ENCODE results near the gene FAM177A1. TPM values are rescaled to one million over a fixed set of nuclear protein-coding genes. Genes with fewer than 3 reads are reported as not detected.

Gene FAM177A1
- total and polyA plus RNA-seq, 9 of the 15 experiments (the other 6 are each of a cell fraction or from before 2014, with no cell fraction given), result 7.7 to 36.2 (median 29.9) TPM

DNA sequence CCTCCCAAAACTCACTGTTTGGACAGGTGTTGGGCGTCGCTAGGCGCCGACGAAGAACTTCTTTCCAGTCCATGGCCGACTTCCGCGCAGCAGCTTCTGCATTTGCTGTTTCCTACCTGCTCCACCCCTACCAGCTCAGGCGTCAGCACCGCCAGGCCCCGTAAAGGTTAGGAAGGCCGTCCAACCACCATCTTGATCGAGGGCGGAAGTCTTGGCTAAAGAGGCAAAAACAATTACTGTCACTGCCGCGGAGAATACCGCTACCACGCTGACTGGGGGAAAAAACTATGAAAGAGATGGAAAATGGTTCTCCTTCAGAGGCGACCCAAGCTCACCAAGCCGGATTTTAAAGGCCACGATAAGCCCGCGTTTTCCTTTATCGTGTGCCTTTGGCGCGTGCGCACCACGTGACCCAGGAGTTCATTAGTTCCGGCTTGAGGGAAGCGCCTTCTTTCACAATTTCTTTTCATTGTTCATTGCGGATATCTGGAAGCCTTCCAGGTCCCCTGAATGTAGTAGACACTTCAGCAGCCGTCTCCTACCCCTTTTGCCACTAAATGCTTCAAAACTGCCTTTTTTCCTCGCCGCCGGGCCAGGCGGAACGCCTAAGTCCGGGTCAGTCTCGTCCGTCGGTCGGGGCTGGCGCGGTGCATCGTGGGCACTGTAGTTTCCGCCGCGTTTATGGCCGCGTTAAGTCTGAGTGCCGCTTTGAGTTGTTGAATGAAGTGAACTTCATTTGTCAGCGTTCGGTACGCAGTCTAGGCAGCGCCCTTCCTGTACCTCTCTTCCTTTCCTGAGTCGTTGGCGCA, 76.0 kb downstream of the FAM177A1 start, which contains the start of the genes PPP2R3C and PRORP (continued):
- TF ChIP-seq, protein P1, sequence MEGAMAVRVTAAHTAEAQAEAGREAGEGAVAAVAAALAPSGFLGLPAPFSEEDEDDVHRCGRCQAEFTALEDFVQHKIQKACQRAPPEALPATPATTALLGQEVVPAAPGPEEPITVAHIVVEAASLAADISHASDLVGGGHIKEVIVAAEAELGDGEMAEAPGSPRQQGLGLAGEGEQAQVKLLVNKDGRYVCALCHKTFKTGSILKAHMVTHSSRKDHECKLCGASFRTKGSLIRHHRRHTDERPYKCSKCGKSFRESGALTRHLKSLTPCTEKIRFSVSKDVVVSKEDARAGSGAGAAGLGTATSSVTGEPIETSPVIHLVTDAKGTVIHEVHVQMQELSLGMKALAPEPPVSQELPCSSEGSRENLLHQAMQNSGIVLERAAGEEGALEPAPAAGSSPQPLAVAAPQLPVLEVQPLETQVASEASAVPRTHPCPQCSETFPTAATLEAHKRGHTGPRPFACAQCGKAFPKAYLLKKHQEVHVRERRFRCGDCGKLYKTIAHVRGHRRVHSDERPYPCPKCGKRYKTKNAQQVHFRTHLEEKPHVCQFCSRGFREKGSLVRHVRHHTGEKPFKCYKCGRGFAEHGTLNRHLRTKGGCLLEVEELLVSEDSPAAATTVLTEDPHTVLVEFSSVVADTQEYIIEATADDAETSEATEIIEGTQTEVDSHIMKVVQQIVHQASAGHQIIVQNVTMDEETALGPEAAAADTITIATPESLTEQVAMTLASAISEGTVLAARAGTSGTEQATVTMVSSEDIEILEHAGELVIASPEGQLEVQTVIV (CRISPR knock-in tag; IDR thresholded peaks at IDR 0.05; ENCODE audit: borderline replicate concordance), result no peak
- TF ChIP-seq, protein P2, sequence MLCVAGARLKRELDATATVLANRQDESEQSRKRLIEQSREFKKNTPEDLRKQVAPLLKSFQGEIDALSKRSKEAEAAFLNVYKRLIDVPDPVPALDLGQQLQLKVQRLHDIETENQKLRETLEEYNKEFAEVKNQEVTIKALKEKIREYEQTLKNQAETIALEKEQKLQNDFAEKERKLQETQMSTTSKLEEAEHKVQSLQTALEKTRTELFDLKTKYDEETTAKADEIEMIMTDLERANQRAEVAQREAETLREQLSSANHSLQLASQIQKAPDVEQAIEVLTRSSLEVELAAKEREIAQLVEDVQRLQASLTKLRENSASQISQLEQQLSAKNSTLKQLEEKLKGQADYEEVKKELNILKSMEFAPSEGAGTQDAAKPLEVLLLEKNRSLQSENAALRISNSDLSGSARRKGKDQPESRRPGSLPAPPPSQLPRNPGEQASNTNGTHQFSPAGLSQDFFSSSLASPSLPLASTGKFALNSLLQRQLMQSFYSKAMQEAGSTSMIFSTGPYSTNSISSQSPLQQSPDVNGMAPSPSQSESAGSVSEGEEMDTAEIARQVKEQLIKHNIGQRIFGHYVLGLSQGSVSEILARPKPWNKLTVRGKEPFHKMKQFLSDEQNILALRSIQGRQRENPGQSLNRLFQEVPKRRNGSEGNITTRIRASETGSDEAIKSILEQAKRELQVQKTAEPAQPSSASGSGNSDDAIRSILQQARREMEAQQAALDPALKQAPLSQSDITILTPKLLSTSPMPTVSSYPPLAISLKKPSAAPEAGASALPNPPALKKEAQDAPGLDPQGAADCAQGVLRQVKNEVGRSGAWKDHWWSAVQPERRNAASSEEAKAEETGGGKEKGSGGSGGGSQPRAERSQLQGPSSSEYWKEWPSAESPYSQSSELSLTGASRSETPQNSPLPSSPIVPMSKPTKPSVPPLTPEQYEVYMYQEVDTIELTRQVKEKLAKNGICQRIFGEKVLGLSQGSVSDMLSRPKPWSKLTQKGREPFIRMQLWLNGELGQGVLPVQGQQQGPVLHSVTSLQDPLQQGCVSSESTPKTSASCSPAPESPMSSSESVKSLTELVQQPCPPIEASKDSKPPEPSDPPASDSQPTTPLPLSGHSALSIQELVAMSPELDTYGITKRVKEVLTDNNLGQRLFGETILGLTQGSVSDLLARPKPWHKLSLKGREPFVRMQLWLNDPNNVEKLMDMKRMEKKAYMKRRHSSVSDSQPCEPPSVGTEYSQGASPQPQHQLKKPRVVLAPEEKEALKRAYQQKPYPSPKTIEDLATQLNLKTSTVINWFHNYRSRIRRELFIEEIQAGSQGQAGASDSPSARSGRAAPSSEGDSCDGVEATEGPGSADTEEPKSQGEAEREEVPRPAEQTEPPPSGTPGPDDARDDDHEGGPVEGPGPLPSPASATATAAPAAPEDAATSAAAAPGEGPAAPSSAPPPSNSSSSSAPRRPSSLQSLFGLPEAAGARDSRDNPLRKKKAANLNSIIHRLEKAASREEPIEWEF (CRISPR knock-in tag; IDR thresholded peaks at IDR 0.05), result no peak
- no peak for TF ChIP-seq SIRT6 (IDR thresholded peaks at IDR 0.05; ENCODE audit: low read depth, low read length)
- TF ChIP-seq TAF7 (tag; IDR thresholded peaks at IDR 0.05), result no peak; the same call in 1 of the 2 replicates
- no peak for TF ChIP-seq ARHGAP35 (IDR thresholded peaks at IDR 0.05; ENCODE audit: partially characterized antibody)
- peak; percentile 50; the same call in 1 of the 2 replicates for TF ChIP-seq MBD2 (IDR thresholded peaks at IDR 0.05; ENCODE audit: borderline replicate concordance, low read depth)
- peak; percentile 95 for TF ChIP-seq NFRKB (IDR thresholded peaks at IDR 0.05; ENCODE audit: low read depth)
- TF ChIP-seq ZC3H4 (CRISPR knock-in tag; IDR thresholded peaks at IDR 0.05; ENCODE audit: borderline replicate concordance), result no peak; the same call in 1 of the 2 replicates
- no peak for TF ChIP-seq CBX8 (IDR thresholded peaks at IDR 0.05; ENCODE audit: borderline replicate concordance, extremely low read depth, low read depth, low read length, poor library complexity, severe bottlenecking)
- no peak for TF ChIP-seq ZNF354B (CRISPR knock-in tag; IDR thresholded peaks at IDR 0.05)
- no peak for TF ChIP-seq NR1H2 (CRISPR knock-in tag; IDR thresholded peaks at IDR 0.05)
- TF ChIP-seq NFE2 (IDR thresholded peaks at IDR 0.05; ENCODE audit: low read depth), result no peak
- TF ChIP-seq ZNF232 (CRISPR knock-in tag; IDR thresholded peaks at IDR 0.05), result peak; percentile 75; the same call in 1 of the 2 replicates
- TF ChIP-seq IRF2 (CRISPR knock-in tag; IDR thresholded peaks at IDR 0.05), result no peak
- no peak for TF ChIP-seq ZNF124 (CRISPR knock-in tag; IDR thresholded peaks at IDR 0.05)
- TF ChIP-seq POLR3A (IDR thresholded peaks at IDR 0.05; ENCODE audit: borderline replicate concordance, extremely low read depth, insufficient read depth, insufficient read length), result no peak

Data from K562 (cell line).